C4-2B (cell line): ENCODE measurements around the gene F12.

Experiments
- ZFX ChIP-seq: fragments of 450-650 bp; IDR thresholded peaks from 2 replicates; pipeline ENCODE4 v1.6.1; 2017
- TF ChIP-seq, protein P1 (sequence below): fragments of 450-650 bp; conservative IDR thresholded peaks from 2 replicates; pipeline ENCODE4 v1.5.1; 2017; ENCODE audit warnings: mild to moderate bottlenecking

DNA sequence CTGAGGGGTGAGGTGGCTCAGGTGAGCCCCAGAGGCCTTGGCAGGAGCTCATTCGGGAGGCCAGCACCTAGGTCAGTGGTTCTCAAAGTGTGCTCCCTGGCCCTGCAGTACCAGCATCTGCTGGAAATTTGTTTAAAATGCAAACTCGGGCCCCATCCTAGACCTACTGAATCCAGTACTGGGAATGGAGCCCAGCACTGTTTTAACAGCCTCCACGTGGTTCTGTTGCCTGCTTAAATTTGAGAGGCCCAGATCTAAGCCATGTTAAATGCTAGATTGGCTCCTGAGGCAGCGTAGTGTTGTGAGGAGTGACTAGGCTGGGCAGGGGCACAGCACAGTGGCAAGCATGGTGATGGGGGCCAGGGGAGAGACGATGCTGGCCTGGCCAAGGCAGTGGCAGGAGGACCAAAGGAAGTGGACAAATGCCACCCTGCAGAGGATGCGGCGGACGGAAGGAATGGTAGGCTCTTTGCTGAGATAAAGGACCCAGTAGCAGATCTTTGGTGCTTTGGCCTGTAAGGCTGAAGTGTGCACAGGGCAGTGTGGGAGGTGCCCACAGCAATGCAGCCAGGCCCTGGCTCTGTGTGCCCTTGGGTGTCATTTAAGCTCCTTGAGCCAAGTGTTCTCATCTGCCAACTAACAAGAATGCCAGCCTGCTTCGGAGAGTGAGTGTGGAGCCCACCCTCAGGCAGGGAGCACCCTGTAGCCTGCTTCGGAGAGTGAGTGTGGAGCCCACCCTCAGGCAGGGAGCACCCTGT, 41.5 kb upstream of the F12 start:
- TF ChIP-seq, protein P1, sequence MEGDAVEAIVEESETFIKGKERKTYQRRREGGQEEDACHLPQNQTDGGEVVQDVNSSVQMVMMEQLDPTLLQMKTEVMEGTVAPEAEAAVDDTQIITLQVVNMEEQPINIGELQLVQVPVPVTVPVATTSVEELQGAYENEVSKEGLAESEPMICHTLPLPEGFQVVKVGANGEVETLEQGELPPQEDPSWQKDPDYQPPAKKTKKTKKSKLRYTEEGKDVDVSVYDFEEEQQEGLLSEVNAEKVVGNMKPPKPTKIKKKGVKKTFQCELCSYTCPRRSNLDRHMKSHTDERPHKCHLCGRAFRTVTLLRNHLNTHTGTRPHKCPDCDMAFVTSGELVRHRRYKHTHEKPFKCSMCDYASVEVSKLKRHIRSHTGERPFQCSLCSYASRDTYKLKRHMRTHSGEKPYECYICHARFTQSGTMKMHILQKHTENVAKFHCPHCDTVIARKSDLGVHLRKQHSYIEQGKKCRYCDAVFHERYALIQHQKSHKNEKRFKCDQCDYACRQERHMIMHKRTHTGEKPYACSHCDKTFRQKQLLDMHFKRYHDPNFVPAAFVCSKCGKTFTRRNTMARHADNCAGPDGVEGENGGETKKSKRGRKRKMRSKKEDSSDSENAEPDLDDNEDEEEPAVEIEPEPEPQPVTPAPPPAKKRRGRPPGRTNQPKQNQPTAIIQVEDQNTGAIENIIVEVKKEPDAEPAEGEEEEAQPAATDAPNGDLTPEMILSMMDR: no peak
- no peak for TF ChIP-seq ZFX
